ENCODE measurements around the gene CSRP1.

- TF ChIP-seq EP300 (IDR thresholded peaks at IDR 0.05) (no peak), RFX5 (IDR thresholded peaks at IDR 0.05) (no peak), REST (IDR thresholded peaks at IDR 0.05) (no peak), POLR2A (IDR thresholded peaks at IDR 0.05; ENCODE audit: low read length) (no peak), RAD21 (conservative IDR thresholded peaks at IDR 0.05 in 1 of 2, IDR thresholded peaks at IDR 0.05 in 1 of 2) (no peak), CEBPB (IDR thresholded peaks at IDR 0.05) (no peak), RARB (CRISPR knock-in tag; IDR thresholded peaks at IDR 0.05) (no peak)
- TF ChIP-seq, protein P1, sequence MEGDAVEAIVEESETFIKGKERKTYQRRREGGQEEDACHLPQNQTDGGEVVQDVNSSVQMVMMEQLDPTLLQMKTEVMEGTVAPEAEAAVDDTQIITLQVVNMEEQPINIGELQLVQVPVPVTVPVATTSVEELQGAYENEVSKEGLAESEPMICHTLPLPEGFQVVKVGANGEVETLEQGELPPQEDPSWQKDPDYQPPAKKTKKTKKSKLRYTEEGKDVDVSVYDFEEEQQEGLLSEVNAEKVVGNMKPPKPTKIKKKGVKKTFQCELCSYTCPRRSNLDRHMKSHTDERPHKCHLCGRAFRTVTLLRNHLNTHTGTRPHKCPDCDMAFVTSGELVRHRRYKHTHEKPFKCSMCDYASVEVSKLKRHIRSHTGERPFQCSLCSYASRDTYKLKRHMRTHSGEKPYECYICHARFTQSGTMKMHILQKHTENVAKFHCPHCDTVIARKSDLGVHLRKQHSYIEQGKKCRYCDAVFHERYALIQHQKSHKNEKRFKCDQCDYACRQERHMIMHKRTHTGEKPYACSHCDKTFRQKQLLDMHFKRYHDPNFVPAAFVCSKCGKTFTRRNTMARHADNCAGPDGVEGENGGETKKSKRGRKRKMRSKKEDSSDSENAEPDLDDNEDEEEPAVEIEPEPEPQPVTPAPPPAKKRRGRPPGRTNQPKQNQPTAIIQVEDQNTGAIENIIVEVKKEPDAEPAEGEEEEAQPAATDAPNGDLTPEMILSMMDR (IDR thresholded peaks at IDR 0.05): no peak
Observed at GRCh38 chr1:201448990-201449389, 57.9 kb downstream of the CSRP1 start.
